ENCODE results near the gene RHBDD1. TPM values are rescaled to one million over a fixed set of nuclear protein-coding genes. Genes with fewer than 3 reads are reported as not detected.

The RHBDD1 gene
- total RNA-seq, 1 donor from 2014 or later, result 21.9 TPM

DNA sequence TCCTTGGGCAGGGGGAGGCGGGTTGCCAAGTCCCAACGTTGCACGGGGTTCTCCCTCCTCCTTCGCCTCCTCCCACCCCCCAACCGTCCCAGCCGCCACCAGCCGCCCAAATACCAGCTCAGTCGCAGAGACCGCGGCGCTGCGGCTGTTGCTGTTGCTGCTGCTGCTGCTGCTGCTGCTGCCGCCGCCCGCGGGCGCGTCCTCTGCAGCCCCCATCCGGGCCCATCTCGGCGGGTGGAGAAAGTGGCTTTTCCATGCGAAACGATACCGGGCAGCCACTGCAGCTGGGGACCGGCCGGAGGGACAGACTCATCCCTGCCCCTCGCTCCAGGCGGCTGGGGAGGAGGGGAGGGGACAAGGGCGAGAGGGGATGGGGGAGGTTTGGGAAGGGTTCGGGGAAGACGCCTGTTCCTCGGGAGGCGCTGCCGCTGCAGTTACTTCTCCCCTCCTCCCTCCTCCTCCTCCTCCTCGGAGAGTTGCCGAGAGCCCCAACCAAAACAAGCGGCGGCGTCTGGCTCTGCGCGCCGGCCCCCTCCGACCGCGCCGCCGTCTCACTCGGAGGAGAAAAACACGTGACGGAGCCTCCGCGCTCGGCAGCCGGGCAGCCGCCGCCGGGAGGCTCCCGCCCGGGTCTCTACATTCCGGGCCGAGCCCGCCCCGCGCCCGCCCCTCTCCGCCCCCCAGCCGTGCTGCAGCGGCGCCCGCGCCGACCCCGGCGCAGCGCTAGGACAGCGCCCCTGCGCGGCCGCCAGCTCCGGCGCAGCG is 36.5 kb upstream of the RHBDD1 start, which contains the start of gene IRS1:
TSS of gene IRS1 (minus strand) at position 610 of the 765 bp plus-strand sequence. CDS start 1,082 bp downstream, outside the sequence.
- DNase-seq (ENCODE audit: low spot score), result peak; percentile 58
- Mint-ChIP-seq H3K27ac (ENCODE audit: unreplicated experiment) (peak within 1 kb of the TSS; percentile 13), H3K36me3 (ENCODE audit: low read depth, unreplicated experiment) (no peaks in the 10 kb centered on the region), H3K27me3 (ENCODE audit: unreplicated experiment) (peaks cover 10% of the 10 kb centered on the region), H3K4me3 (ENCODE audit: unreplicated experiment) (peak within 1 kb of the TSS; percentile 86), H3K9me3 (ENCODE audit: unreplicated experiment) (no peaks in the 10 kb centered on the region), H3K4me1 (ENCODE audit: unreplicated experiment) (peaks cover 4% of the 10 kb centered on the region)
- TF ChIP-seq, protein P1, sequence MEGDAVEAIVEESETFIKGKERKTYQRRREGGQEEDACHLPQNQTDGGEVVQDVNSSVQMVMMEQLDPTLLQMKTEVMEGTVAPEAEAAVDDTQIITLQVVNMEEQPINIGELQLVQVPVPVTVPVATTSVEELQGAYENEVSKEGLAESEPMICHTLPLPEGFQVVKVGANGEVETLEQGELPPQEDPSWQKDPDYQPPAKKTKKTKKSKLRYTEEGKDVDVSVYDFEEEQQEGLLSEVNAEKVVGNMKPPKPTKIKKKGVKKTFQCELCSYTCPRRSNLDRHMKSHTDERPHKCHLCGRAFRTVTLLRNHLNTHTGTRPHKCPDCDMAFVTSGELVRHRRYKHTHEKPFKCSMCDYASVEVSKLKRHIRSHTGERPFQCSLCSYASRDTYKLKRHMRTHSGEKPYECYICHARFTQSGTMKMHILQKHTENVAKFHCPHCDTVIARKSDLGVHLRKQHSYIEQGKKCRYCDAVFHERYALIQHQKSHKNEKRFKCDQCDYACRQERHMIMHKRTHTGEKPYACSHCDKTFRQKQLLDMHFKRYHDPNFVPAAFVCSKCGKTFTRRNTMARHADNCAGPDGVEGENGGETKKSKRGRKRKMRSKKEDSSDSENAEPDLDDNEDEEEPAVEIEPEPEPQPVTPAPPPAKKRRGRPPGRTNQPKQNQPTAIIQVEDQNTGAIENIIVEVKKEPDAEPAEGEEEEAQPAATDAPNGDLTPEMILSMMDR (IDR thresholded peaks at IDR 0.05; ENCODE audit: unreplicated experiment), result peak; percentile 17

DNA sequence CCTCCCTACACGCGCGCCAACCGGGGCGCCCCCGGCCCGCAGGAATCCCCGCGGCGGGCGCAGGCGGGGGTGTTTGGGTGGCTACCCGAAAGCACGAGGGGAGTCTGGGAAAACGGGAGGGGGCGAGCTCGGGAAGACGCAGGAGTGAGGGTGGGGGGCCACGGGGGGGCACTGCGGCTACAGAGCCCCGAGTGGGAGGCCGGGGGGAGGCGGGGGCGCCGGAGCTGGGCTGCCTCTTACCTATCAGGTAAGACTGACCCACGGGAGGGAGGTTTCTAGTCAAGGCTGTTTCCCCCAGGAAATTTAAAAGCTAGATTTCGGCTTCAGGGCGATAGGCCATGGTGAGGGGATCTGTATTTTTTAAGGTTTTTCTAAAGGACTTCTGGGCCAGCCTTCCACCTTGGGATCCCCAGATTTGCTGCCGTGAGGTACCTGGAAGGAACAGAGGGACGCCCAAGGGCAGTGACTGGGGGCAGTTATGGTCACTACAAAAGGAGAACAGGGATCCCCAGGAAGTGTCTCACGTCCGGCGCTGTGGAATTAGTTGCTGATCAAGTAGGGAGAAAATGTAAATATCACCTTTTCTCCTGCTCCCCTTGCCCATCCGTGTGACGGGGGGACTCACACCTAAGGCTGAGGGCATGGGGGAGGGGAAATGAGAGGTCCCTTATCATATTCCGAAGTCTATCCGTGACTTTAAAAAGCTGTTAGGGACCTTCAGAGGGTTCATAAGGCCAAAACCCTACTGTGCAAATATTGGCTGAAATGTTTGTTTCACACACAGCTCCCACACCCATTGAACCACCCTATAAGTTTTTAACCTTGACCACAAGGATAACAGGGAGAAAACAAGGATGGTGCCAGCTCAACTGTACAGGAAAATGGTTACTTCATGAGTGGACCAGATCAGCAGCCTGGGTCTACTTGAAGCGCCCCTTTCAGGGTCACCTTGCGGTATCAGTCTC is 35.6 kb upstream of the RHBDD1 start:
- H3K27ac Mint-ChIP-seq (ENCODE audit: unreplicated experiment), result peak overlapping the region; percentile 13
- H3K4me3 Mint-ChIP-seq (ENCODE audit: unreplicated experiment), result peak overlapping the region; percentile 86
- H3K36me3 Mint-ChIP-seq (ENCODE audit: low read depth, unreplicated experiment), result no peaks in the 10 kb centered on the region
- no peaks in the 10 kb centered on the region for H3K9me3 Mint-ChIP-seq (ENCODE audit: unreplicated experiment)
- DNase-seq (ENCODE audit: low spot score), result no peak
- peaks cover 7% of the 10 kb centered on the region for H3K27me3 Mint-ChIP-seq (ENCODE audit: unreplicated experiment)
- H3K4me1 Mint-ChIP-seq (ENCODE audit: unreplicated experiment), result peaks cover 4% of the 10 kb centered on the region
- TF ChIP-seq, protein P1 (IDR thresholded peaks at IDR 0.05; ENCODE audit: unreplicated experiment), result peak; percentile 5

DNA sequence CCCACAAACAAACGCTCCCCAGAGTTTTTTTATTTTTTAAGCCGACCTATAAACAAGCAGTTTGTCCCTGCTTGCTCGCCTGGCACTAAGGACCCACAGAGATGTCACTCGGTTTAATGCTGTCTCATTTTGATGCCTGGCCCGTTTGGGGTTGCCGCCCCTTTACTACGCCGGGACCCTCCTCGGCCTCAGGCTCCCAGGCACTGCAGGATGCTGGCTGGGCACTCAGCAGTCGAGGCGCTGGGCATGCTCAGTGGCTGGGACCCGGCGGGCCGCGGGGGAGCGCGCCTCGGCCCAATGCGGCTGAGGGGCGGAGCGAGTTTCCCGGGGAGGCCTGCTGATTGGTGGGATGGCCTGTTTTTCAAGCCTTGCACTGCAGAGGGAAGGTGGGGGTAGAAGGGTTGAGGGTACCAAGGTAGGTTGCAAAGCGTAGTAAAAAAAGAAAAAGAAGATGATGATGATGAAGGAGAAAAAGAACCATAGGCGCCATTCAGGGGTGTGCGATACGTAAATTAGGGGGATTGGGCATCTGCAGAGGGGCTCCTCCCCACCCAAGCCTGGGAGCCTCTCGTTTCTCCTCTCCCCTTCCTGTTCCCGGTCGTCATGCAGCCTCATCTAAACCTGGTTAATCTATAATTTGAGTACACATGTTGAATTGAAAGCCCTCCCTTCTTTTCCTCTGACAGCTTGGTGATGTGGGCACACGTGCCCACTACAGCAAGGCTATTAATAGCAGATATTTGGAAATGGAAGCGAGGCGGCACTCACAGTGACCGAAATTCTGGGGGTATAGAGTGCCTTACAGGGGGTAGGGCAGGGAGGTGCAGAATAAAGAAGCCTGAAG is 34.7 kb upstream of the RHBDD1 start:
- no peaks in the 10 kb centered on the region for H3K36me3 Mint-ChIP-seq (ENCODE audit: low read depth, unreplicated experiment)
- peaks cover 4% of the 10 kb centered on the region for H3K4me1 Mint-ChIP-seq (ENCODE audit: unreplicated experiment)
- H3K4me3 Mint-ChIP-seq (ENCODE audit: unreplicated experiment), result peak overlapping the region; percentile 94
- TF ChIP-seq, protein P1 (IDR thresholded peaks at IDR 0.05; ENCODE audit: unreplicated experiment), result no peak
- no peaks in the 10 kb centered on the region for H3K9me3 Mint-ChIP-seq (ENCODE audit: unreplicated experiment)
- peaks cover 7% of the 10 kb centered on the region for H3K27me3 Mint-ChIP-seq (ENCODE audit: unreplicated experiment)
- no peak overlapping the region for H3K27ac Mint-ChIP-seq (ENCODE audit: unreplicated experiment)
- DNase-seq (ENCODE audit: low spot score), result peak; percentile 88

DNA sequence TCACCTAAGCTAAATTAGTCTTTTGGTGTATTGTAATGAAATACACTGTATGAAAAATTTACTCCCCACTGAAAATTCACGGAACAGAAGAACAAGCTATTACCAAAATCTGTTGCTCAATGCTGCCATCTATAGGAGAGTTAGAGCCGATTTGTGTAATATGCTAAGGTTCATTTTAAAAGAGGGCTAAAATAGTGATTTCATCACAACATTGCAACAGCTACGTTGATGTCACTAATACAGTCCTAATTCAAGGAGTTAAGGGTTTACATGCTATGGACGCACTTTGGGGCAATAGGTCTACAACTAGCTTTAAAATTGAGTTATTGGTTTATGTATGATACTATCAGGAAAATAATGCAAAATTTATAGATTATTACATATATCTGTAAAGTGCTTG is 33.3 kb upstream of the RHBDD1 start:
- Mint-ChIP-seq H3K4me3 (ENCODE audit: unreplicated experiment) (no peak overlapping the region), H3K27me3 (ENCODE audit: unreplicated experiment) (peaks cover 6% of the 10 kb centered on the region), H3K9me3 (ENCODE audit: unreplicated experiment) (no peaks in the 10 kb centered on the region), H3K36me3 (ENCODE audit: low read depth, unreplicated experiment) (no peaks in the 10 kb centered on the region), H3K27ac (ENCODE audit: unreplicated experiment) (no peak overlapping the region), H3K4me1 (ENCODE audit: unreplicated experiment) (peaks cover 4% of the 10 kb centered on the region)
- peak; percentile 13 for DNase-seq (ENCODE audit: low spot score)
- TF ChIP-seq, protein P1 (IDR thresholded peaks at IDR 0.05; ENCODE audit: unreplicated experiment), result peak; percentile 69
